Measurements from ENCODE around the gene RNU5D-1.

DNA sequence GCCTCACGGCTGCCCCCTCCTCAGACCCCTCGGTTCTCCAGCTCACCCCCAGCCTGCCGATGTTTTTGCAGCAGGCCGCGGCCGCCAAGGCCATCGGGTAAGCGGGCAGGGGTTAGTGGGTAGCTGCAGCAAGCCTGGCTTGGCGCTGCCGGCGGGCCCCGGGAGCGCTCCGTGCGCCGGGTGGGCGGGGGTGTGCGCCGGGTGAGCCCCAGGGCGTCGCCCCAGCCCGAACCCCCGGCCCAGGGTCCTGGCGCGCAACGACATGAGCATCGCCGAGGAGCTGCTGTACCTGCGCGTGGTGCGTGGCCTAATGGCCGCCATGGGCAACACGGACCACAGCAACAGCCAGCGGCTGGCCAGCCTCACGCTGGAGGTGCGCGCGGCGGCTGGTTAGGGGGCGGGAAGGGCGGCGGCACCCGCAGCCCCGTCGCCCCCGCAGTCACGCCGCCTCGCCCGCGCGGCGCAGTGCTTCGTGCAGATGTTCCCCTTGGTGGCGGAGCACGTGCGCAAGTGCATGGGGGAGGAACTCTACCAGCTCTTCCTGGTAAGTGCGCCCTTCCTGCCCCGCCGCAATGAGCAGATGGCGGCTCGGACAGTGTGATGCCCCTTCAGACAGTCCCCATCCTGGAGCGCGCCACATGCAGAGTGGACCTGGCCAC is 6.5 kb downstream of the RNU5D-1 start:
- TF ChIP-seq, protein P1, sequence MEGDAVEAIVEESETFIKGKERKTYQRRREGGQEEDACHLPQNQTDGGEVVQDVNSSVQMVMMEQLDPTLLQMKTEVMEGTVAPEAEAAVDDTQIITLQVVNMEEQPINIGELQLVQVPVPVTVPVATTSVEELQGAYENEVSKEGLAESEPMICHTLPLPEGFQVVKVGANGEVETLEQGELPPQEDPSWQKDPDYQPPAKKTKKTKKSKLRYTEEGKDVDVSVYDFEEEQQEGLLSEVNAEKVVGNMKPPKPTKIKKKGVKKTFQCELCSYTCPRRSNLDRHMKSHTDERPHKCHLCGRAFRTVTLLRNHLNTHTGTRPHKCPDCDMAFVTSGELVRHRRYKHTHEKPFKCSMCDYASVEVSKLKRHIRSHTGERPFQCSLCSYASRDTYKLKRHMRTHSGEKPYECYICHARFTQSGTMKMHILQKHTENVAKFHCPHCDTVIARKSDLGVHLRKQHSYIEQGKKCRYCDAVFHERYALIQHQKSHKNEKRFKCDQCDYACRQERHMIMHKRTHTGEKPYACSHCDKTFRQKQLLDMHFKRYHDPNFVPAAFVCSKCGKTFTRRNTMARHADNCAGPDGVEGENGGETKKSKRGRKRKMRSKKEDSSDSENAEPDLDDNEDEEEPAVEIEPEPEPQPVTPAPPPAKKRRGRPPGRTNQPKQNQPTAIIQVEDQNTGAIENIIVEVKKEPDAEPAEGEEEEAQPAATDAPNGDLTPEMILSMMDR (IDR thresholded peaks at IDR 0.05): no peak
- no peak for TF ChIP-seq POLR2A (IDR thresholded peaks at IDR 0.05)

All from ovary (tissue), 3 donors.